GM12878 (cell line): ENCODE results near the gene SRSF11.
"Not testable (repeated sequence)": the region's sequence is repeated elsewhere in the genome, so short reads cannot be mapped to it uniquely, and the experiment has no call there.

Experiments used
- GABPA ChIP-seq: IDR thresholded peaks from 2 replicates; pipeline ENCODE4 v1.6.1; 2014; ENCODE audit warnings: antibody characterized with exemption, low read depth, mild to moderate bottlenecking, inconsistent platforms
- IKZF1 ChIP-seq: fragments of 450-650 bp; conservative IDR thresholded peaks from 2 replicates; pipeline ENCODE4 v1.6.1; 2017; ENCODE audit warnings: antibody characterized with exemption, mild to moderate bottlenecking
- POLR2A ChIP-seq: IDR thresholded peaks from 2 replicates; pipeline ENCODE4 v1.6.1; 2011; ENCODE audit warnings: low read depth, mild to moderate bottlenecking, low read length
- TCF3 ChIP-seq: IDR thresholded peaks from 2 replicates; pipeline ENCODE4 v1.6.1; 2012; ENCODE audit warnings: low read depth, mild to moderate bottlenecking, low read length, borderline replicate concordance; ENCODE audit not compliant: insufficient read depth
- TF ChIP-seq, protein P1 (sequence below), 3 experiments: IDR thresholded peaks in 2 of 3; conservative IDR thresholded peaks in 1 of 3; 2 replicates each; pipeline ENCODE4 v1.5.1; 2011; ENCODE audit warnings: low read depth in 3 of 3, low read length in 3 of 3, mild to moderate bottlenecking in 3 of 3, control low read depth in 2 of 3, moderate library complexity in 2 of 3, inconsistent platforms in 1 of 3, mixed read lengths in 1 of 3; ENCODE audit not compliant: control insufficient read depth in 2 of 3, insufficient read depth in 1 of 3; ENCODE audit errors: extremely low read depth in 1 of 3
- TF ChIP-seq, protein P2 (sequence below): IDR thresholded peaks from 2 replicates; pipeline ENCODE4 v1.6.1; 2012; ENCODE audit warnings: low read depth, low read length, improper control_type of control experiment
- TF ChIP-seq, protein P3 (sequence below): IDR thresholded peaks from 2 replicates; pipeline ENCODE4 v1.6.1; 2011; ENCODE audit warnings: low read depth, mild to moderate bottlenecking, low read length, moderate library complexity, borderline replicate concordance; ENCODE audit errors: extremely low read depth

DNA sequence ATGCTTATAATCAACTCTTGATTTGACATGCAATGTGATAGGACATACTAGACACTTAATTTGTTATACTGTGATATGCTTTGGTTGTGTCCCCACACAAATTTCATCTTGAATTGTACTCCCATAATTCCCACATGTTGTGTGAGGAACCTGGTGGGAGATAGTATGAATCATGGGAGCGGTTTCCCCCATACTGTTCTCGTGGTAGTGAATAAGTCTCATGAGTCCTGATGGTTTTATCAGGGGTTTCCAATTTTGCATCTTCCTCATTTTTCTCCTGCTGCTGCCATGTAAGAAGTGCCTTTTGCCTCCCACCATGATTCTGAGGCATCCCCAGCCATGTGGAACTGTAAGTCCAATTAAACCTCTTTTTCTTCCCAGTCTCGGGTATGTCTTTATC, 36.0 kb upstream of the SRSF11 start:
- not testable (repeated sequence) for TF ChIP-seq IKZF1, POLR2A, TCF3, GABPA
- TF ChIP-seq, protein P1, sequence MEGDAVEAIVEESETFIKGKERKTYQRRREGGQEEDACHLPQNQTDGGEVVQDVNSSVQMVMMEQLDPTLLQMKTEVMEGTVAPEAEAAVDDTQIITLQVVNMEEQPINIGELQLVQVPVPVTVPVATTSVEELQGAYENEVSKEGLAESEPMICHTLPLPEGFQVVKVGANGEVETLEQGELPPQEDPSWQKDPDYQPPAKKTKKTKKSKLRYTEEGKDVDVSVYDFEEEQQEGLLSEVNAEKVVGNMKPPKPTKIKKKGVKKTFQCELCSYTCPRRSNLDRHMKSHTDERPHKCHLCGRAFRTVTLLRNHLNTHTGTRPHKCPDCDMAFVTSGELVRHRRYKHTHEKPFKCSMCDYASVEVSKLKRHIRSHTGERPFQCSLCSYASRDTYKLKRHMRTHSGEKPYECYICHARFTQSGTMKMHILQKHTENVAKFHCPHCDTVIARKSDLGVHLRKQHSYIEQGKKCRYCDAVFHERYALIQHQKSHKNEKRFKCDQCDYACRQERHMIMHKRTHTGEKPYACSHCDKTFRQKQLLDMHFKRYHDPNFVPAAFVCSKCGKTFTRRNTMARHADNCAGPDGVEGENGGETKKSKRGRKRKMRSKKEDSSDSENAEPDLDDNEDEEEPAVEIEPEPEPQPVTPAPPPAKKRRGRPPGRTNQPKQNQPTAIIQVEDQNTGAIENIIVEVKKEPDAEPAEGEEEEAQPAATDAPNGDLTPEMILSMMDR (IDR thresholded peaks at IDR 0.05 in 2 of 3, conservative IDR thresholded peaks at IDR 0.05 in 1 of 3; ENCODE audit: control insufficient read depth in 2 of 3, extremely low read depth in 1 of 3, insufficient read depth in 1 of 3, low read depth in 3 of 3, low read length in 3 of 3): not testable (repeated sequence)
- TF ChIP-seq, protein P2, sequence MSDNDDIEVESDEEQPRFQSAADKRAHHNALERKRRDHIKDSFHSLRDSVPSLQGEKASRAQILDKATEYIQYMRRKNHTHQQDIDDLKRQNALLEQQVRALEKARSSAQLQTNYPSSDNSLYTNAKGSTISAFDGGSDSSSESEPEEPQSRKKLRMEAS: not testable (repeated sequence)
- TF ChIP-seq, protein P3, sequence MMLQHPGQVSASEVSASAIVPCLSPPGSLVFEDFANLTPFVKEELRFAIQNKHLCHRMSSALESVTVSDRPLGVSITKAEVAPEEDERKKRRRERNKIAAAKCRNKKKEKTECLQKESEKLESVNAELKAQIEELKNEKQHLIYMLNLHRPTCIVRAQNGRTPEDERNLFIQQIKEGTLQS: not testable (repeated sequence)
